Retina (tissue), 1 donor: ENCODE data around the gene PNMA3.
"Not testable (repeated sequence)": the region's sequence is repeated elsewhere in the genome, so short reads cannot be mapped to it uniquely, and the experiment has no call there.

Experiments used
- DNase-seq: peaks from one replicate; pipeline ENCODE4 v3.0.0-alpha.2; 2016

PNMA3 gene

DNA sequence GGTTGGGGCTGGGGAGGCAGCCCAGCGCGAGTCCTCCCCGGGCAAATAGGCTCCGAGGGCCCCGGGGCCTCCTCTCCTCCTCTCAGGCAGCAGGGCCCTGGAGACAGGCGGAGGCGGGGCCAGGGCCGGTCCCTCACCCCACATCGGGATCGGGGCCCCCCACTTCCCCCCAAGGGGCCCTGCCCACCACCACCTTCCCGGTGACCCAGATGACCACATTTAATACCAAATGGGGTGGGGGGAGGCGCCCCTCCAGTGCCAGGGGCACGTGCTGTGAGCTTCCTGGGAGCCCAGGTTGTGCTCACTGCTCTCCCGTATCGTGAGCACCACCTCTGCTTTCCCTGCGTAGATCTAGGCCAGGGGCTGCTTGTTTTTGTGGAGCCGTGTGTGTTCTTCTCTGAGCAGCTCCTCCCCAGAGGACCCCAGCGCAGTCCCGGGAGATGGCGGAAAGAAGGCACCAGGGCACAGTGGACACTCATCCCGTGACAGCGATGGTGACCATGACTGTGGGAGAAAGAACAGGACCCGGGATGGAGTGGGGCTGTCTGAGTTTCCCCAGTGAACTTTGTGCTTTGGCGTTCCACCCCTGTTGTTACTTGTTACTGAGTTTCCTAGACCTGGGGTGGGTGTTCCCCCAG lies 18.1 kb downstream of the PNMA3 start:
- no peak for DNase-seq

DNA sequence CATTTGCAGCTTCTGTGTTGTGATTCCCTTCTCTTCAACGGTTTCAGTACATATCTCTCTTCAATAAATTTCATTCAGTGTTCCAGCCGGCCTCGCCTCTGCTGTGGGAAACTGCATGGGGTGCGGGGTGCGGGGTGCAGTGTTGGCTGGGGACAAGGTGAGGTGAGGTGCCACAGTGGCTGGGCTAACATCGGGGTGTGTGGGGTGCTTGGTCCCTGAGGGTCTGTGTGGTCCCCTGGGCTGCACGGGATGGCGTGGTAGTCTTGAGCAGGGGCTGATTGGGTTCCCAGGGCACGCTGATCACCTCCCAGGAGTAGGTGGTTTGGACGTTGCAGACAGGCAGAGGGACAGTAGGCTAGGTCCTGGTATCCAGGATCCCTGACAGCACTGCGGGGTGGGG lies 18.7 kb downstream of the PNMA3 start:
- DNase-seq: no peak

DNA sequence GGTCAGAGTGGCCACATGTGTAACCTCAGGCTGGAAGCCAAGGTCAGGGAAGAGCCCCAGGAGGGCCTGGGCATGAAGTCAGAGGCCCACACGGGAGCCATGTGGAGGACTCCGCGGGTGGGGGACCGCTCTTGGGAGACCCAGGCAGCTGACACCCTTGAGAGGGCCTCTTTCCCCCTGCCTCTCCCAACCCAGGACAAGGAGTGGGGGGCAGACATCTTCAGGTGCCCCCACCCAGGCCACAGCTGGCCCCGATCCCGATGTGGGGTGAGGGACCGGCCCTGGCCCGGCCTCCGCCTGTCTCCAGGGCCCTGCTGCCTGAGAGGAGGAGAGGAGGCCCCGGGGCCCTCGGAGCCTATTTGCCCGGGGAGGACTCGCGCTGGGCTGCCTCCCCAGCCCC lies 19.1 kb downstream of the PNMA3 start:
- no peak for DNase-seq

DNA sequence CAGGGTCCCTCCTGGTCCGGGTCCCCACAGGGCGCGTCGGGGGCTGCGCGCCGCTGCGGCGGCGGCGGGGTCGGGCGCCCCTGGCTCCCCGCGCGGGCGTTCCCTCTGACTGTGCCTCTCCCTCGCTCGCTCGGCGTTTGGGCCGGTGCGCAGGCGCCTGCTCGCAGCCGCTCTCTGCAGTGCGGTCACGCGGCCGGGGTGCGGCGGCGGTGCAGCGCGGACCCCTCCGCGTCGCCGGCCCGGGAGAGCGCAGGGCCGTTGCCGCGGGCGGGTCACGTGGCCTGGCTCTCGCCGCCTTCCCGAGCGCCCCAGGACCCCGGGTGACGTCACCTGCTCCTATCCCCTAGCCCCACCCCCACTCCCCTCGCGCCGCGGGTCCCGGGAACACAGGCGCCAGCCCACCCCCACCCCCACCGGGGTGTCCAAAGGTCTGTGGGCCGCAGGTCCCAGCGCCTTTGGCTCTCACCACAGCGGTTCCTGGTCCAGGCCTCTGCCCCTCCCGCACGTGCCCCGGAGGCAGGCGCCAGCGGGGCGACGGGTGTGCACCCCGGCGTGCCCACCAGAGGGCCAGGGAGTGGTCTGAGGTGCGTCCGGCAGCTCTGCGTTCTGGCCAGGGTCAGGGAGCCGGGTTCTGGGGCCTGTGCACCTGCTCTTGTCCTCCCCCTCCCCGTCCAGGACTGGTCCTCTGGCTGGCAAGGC lies 21.3 kb downstream of the PNMA3 start:
- not testable (repeated sequence) for DNase-seq

DNA sequence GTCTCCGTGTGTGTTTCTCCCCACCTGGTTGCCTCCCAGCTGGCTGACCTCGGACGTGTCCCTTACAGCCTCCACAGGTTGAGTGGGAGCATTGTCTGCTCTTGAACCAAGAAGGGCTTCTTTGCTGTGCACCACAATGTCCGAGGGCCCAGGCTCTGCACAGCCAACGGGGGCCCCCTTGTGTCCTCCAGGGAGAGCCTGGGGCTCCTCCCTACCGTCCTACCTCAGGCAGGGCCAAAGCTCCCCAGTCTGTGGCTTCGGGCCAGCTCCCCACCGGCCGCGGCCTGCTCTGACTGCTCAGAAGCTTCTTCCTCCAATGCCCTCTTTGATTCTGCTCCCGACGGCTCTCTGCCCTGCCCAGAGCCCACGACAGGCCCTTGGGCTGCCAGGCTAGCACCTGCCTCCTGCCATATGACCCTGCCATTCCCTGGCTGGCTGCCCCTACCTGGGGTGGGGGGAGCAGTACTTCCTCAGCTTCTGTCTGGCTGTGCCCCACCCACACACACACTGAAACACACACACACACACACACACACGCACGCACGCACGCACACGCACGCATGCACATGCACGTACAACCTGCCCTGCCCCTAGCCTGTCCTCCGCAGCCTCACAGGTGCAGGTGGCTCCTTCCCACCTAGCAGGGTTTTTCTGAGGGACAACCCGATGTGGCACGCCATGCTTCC lies 27.1 kb downstream of the PNMA3 start:
- not testable (repeated sequence) for DNase-seq

DNA sequence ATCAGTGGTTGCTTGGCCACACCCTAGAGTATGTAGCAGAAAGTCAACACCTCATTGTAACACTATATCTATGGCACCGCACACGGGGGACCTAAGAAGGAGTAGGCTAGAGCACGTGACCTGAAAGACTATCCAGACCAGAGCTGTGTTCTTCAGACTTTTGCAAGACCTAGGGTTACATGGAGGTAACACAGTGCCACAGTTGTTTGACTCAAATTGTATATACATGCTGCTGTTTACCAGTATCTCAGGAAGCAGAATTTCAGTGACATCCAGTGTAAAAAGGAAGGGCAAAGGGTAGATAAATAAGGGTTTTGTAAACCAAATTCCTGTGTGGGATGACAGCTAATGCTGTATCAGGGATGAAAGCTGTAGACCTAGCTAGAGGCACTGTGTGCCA lies 46.1 kb downstream of the PNMA3 start:
- DNase-seq: no peak

DNA sequence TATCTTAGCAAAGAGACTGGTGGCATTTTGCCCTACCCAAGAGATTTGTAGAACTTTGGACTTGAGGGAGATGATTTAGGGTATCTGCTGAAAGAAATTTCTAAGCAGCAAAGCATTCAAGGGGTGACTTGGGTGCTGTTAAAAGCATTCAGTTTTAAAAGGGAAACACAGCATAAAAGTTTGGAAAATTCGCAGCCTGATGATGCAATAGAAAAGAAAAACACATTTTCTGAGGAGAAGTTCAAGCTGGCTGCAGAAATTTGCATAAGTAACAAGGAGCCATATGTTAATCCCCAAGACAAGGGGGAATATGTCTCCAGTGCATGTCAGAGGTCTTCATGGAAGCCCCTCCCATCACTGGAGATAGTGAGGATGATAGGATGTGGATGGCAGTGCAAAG lies 48.7 kb downstream of the PNMA3 start:
- DNase-seq: not testable (repeated sequence)

DNA sequence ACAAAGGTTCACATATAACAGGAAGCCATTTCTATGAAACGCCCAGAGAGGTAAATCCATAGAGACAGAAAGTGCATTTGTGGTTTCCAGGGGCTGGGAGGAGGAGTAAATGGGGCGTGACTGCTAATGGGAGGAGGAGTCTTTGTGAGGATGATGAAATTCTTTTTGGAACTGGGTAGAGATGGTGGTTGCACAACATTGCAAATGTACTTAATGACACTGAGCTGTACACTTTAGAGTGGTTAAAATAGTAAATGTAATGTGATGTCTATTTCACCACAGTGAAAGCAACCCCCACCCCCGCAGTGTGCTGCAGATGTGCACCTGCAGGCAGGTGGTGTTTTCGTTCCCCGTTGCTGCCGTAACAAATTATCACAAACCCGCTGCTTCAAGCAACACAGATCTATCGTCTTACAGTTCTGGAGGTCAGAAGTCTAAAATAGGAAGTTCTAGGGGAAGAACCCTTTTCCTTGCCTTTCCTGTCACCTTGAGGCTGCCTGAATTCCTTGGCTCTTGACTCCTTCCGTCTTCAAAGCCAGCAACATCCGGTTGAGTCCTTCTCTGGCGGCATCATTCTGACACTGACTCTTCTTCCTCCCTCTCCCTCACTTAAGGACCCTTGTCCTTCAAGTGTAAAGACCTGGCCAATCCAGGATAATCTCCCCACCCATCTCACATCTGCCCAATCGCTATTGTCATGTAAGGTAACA lies 50.0 kb downstream of the PNMA3 start:
- DNase-seq: not testable (repeated sequence)
